DLD1 (cell line): Measurements from ENCODE around the gene RHBDF1.

Experiments used
- in situ Hi-C: cut with HindIII; loops from 2 replicates; pipeline ENCODE4 v1.10.0; 2017; ENCODE audit warnings: low sequenced_read_pairs

Gene RHBDF1

GRCh38 chr16:72561-73548, at the start of gene RHBDF1:
Gene RHBDF1 (minus strand): TSS chr16:72631. CDS start chr16:65015, 7,616 bp downstream.
- in situ Hi-C loops, result no loop called here

GRCh38 chr16:120756-121155, 48.3 kb upstream of the RHBDF1 start:
- in situ Hi-C loops, result no loop called here

GRCh38 chr16:119835-120491, 47.5 kb upstream of the RHBDF1 start:
- in situ Hi-C loops, result no loop called here

- in situ Hi-C loops, result no loop called here
These were observed 46.9 kb upstream of the RHBDF1 start for GRCh38 chr16:119295-119694.

GRCh38 chr16:118857-119256, 46.4 kb upstream of the RHBDF1 start:
- in situ Hi-C loops, result no loop called here

- in situ Hi-C loops, result no loop called here
These were observed 45.2 kb upstream of the RHBDF1 start for GRCh38 chr16:117379-118365.

- in situ Hi-C loops, result no loop called here
These were observed 43.6 kb upstream of the RHBDF1 start for GRCh38 chr16:116015-116414.

GRCh38 chr16:114327-114726, 41.9 kb upstream of the RHBDF1 start:
- in situ Hi-C loops, result no loop called here

GRCh38 chr16:112153-112840, 39.9 kb upstream of the RHBDF1 start:
- in situ Hi-C loops, result no loop called here

- in situ Hi-C loops, result no loop called here
These were observed 34.3 kb upstream of the RHBDF1 start for GRCh38 chr16:106623-107324.

GRCh38 chr16:105521-105920, 33.1 kb upstream of the RHBDF1 start:
- in situ Hi-C loops, result no loop called here

GRCh38 chr16:104928-105327, 32.5 kb upstream of the RHBDF1 start:
- in situ Hi-C loops, result no loop called here

- in situ Hi-C loops, result no loop called here
These were observed 31.9 kb upstream of the RHBDF1 start for GRCh38 chr16:104355-104754.

- in situ Hi-C loops, result no loop called here
These were observed 29.8 kb upstream of the RHBDF1 start for GRCh38 chr16:102060-102855.

GRCh38 chr16:101586-101985, 29.2 kb upstream of the RHBDF1 start:
- in situ Hi-C loops, result no loop called here

- in situ Hi-C loops, result no loop called here
These were observed 28.6 kb upstream of the RHBDF1 start for GRCh38 chr16:100989-101388.

- in situ Hi-C loops, result no loop called here
These were observed 25.4 kb upstream of the RHBDF1 start for GRCh38 chr16:97822-98221.

GRCh38 chr16:96935-97381, 24.5 kb upstream of the RHBDF1 start:
- in situ Hi-C loops, result no loop called here

- in situ Hi-C loops, result no loop called here
These were observed 22.5 kb upstream of the RHBDF1 start for GRCh38 chr16:94918-95265.
